OCI-LY7 (cell line): ENCODE results near the gene LRCOL1.

Source experiments
- EZH2phosphoT487 ChIP-seq: fragments of 200-600 bp; sonication (generic); IDR thresholded peaks from 2 replicates; pipeline ENCODE4 v1.6.1; 2018; ENCODE audit warnings: low read depth, borderline replicate concordance, mild to moderate bottlenecking, mixed run types, antibody characterized with exemption, low read length, moderate library complexity, mixed read lengths
- TF ChIP-seq, protein P1 (sequence below): fragments of 200-600 bp; sonication (generic); conservative IDR thresholded peaks from 2 replicates; pipeline ENCODE4 v1.5.1; 2014; ENCODE audit warnings: mild to moderate bottlenecking, antibody characterized with exemption, low read length, moderate library complexity, mixed read lengths

DNA sequence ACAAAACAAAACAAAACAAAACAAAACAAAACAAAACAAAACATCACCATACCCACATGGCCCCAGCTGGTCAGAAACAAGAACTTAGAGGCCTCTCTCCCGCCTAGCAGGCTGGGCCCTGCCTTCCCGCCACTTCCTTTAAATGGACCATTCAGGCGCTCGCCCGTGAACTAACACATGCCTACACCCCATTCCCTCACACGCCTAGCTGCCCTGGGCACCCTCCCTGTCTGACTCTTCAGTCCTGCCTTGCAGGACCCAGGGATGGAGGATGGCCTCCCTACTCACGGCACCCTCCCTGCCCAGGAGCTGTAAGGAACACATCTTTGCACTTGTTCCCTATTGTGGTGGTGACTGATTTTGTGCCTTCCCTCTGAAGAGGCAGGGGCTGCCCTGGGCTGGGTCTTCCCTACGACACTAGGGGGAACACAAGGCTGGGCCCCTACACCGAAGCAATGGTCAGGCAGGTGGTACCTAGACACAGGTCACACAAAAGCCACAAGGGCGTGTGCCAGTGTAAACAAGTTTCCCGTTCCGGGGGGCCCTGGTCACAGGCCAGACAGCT, 29.7 kb upstream of the LRCOL1 start:
- TF ChIP-seq, protein P1, sequence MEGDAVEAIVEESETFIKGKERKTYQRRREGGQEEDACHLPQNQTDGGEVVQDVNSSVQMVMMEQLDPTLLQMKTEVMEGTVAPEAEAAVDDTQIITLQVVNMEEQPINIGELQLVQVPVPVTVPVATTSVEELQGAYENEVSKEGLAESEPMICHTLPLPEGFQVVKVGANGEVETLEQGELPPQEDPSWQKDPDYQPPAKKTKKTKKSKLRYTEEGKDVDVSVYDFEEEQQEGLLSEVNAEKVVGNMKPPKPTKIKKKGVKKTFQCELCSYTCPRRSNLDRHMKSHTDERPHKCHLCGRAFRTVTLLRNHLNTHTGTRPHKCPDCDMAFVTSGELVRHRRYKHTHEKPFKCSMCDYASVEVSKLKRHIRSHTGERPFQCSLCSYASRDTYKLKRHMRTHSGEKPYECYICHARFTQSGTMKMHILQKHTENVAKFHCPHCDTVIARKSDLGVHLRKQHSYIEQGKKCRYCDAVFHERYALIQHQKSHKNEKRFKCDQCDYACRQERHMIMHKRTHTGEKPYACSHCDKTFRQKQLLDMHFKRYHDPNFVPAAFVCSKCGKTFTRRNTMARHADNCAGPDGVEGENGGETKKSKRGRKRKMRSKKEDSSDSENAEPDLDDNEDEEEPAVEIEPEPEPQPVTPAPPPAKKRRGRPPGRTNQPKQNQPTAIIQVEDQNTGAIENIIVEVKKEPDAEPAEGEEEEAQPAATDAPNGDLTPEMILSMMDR = no peak
- TF ChIP-seq EZH2phosphoT487 = no peak
